A549 (cell line): ENCODE measurements around the gene BGN.

ENCODE experiments used
- CTCF ChIP-seq: fragments of >200 bp; sonication (Bioruptor Twin); formaldehyde crosslinking; IDR thresholded peaks from 3 replicates; pipeline ENCODE4 v1.5.1; 2016
- EP300 ChIP-seq, 2 experiments: fragments of >200 bp; sonication (Bioruptor Twin); formaldehyde crosslinking; IDR thresholded peaks; 2 replicates in 1 of 2; 3 replicates in 1 of 2; pipeline ENCODE4 v1.6.1; 2016 to 2017
- MAFK ChIP-seq: fragments of 450-650 bp; IDR thresholded peaks from 2 replicates; pipeline ENCODE4 v1.6.1; 2014; ENCODE audit not compliant: partially characterized antibody
- RFX5 ChIP-seq: fragments of 450-650 bp; IDR thresholded peaks from 2 replicates; pipeline ENCODE4 v1.7.1; 2014; ENCODE audit warnings: antibody characterized with exemption, mild to moderate bottlenecking, moderate library complexity

DNA sequence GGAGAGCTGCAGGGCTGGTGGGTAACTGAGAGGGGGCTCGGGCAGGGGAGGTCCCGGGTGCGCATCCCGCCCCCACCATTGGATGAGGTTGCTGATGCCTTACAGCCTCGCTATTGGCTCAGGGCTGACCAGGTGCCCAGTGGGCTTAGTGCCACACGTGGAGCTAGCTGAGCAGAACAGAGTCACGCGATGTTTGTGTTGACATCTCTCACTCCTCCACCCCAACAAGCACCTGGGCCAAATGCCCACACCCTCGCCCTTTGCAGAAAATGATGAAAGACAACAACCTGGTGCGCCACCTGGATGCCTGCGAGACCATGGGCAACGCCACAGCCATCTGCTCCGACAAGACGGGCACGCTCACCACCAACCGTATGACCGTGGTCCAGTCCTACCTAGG lies 54.5 kb downstream of the BGN start:
- TF ChIP-seq CTCF (no peak), RFX5 (no peak), EP300 (IDR thresholded peaks at IDR 0.05) (no peak), MAFK (no peak)
